Fibroblast of pulmonary artery (primary cell): ENCODE measurements around the gene TNS3.

Source experiments
- DNase-seq: peaks from one replicate; pipeline ENCODE4 v3.0.0-alpha.2; 2010; ENCODE audit warnings: low read depth
- H3K4me3 ChIP-seq: replicated peaks from 2 replicates; pipeline ENCODE4 v1.5.1; 2011; ENCODE audit warnings: low read depth, mild to moderate bottlenecking, control low read depth, low read length, moderate library complexity
- CTCF ChIP-seq: IDR thresholded peaks from 2 replicates; pipeline ENCODE4 v1.5.1; 2011; ENCODE audit warnings: mild to moderate bottlenecking, control low read depth, low read length, inconsistent platforms; ENCODE audit errors: missing control alignments

The TNS3 gene

GRCh38 chr7:47255441-47255840 is 326.5 kb downstream of the TNS3 start:
- TF ChIP-seq CTCF: no peak
- no peak for DNase-seq
- H3K4me3 ChIP-seq: no peak overlapping the region

- no peak for TF ChIP-seq CTCF
- no peak for DNase-seq
- no peak overlapping the region for H3K4me3 ChIP-seq
Measured at GRCh38 chr7:47255007-47255406, 326.9 kb downstream of the TNS3 start.

DNA sequence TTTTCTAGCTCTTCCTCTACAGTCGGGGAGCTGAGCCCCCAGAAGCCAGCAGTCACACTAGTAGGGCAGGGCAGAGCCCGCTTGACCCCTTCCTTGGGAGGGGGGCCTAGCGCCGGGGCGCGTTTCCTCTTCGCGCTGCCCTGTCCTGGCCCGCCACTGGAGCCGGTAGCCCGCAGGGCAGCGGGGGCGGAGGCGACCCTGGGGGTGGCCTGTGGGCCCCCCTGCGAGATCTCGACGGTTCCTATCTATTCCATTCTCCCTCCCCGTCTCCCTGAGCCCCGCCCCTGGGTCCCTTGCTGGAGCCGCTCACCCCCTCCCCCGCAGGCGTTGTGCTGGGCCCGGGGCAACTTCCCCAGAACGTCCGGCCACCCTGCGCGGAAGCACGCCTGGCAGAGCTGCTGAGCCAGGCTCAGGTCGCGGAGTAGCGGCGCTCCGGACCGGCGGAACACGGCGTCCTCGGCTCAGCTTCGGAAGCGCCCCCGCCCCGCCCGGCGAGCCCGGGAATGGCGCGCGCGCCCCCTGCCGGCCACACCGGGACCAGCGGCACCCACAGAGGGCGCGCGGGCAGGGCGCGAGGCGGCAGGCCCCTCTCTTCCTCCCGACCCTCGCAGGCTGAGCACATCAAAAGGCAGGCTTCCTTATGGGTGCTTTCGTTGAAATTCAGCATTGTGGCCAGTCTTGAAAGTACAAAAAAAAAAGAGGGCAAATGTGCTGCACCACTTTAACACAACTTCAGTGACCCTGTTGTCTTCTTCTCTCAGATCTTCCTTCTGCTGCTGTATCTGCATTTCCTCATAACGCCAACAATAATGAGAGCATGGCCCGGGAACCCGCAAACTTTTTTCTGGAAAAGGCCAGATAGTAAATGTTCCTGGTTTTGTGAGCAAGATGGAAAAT is 327.6 kb downstream of the TNS3 start:
- H3K4me3 ChIP-seq: peak overlapping the region; percentile 63
- no peak for TF ChIP-seq CTCF
- DNase-seq: peak; percentile 57

GRCh38 chr7:47253650-47254080 is 328.2 kb downstream of the TNS3 start:
- H3K4me3 ChIP-seq: peak overlapping the region; percentile 63
- peak; percentile 58 for DNase-seq
- no peak for TF ChIP-seq CTCF

DNA sequence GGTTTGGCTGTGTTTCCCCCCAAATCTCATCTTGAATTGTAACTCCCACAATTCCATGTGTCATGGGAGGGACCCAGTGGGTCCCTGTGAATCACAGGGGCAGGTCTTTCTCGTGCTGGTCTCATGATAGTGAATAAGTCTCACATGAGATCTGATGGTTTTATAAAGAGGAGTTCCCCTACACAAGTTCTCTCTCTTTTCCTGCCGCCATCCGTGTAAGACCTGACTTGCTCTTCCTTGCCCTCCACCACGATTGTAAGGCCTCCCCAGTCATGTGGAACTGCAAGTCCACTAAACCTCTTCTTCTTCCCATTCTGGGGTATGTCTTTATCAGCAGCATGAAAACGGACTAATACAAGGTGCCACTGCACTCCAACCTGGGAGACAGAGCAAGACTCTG is 329.2 kb downstream of the TNS3 start:
- no peak for DNase-seq
- no peak for TF ChIP-seq CTCF
- no peak overlapping the region for H3K4me3 ChIP-seq

DNA sequence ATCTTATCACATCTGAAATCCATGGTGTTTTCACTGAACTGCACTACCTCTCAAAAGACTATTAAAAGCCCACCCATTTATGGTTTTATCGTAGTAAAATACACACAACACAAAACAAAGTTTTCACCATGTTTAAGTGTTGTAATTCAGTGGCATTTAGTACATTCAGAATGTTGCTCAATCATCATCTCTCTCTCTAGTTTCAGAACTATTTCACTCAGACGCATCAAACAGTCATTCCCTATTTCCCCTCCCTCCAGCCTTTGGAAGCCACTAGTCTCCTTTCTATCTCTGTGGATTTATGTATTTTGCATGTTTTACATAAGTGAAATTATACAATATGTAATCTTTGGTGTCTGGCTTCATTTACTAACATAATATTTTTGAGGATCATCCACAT is 332.6 kb downstream of the TNS3 start:
- no peak overlapping the region for H3K4me3 ChIP-seq
- peak; percentile 28 for DNase-seq
- TF ChIP-seq CTCF: no peak

GRCh38 chr7:47248797-47249196 is 333.1 kb downstream of the TNS3 start:
- TF ChIP-seq CTCF: no peak
- no peak for DNase-seq
- no peak overlapping the region for H3K4me3 ChIP-seq
